ENCODE data around the gene RAD51B. TPM values are rescaled to one million over a fixed set of nuclear protein-coding genes. Genes with fewer than 3 reads are reported as not detected.

The RAD51B gene
- polyA plus RNA-seq, 1 donor (not counting 4 experiments of a cell fraction or from before 2014, with no cell fraction given): 13.3 TPM

DNA sequence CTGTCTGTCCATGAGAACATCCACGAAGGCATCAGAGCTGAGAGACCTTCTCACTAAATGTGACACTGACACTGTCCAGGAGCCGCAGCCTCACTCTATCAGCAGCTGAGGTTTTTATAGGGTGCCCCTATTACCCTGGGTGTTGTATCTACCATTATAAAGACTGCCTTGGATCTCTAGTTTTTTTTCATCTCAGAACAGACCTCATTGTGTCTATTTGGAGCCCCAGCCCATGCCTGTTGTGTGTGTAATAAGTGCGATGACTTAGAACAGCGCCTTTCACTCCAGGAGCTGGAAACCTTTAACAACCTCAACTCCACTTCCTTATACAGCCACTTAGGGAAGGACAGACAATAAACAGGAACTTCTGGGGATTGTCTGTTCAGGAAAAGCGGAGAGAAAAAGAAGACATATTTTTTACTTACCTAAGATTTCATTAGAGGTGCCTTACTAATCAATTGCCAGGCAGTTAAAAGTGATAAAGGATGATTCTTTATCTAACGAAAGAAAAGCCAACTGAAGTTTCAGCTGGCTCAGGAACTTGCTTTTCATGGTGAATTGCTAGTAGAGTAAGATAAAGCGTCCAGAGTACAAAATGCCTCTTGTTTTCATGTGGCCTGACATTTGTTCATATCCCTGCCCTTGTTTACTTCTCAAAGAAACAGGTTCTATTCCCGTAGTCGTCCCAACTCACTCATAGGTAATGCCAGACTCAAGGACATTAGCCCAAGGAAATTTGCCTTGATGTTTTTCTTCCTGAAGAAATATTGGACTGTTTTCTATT, 420.6 kb downstream of the RAD51B start:
- Histone ChIP-seq H4K20me1 (ENCODE audit: control insufficient read depth, extremely low read depth, insufficient read depth, low read length) (no peaks in the 10 kb centered on the region), H3K27me3 (ENCODE audit: control insufficient read depth, extremely low read depth, insufficient read depth, low read length) (no peaks in the 10 kb centered on the region), H3K4me3 (ENCODE audit: control insufficient read depth in 2 of 3, extremely low read depth in 1 of 3, insufficient read depth in 2 of 3, low read depth in 1 of 3, low read length in 3 of 3) (no peak overlapping the region), H3K27ac (ENCODE audit: control insufficient read depth, insufficient read depth, low read length) (no peak overlapping the region), H3K9me3 (ENCODE audit: control insufficient read depth, low read depth, low read length) (no peaks in the 10 kb centered on the region), H3K4me2 (ENCODE audit: control insufficient read depth, extremely low read depth, insufficient read depth, low read depth, low read length) (no peak overlapping the region), H3K9me1 (ENCODE audit: control insufficient read depth, extremely low read depth, insufficient read depth, low read length) (no peaks in the 10 kb centered on the region), H3K9ac (ENCODE audit: control insufficient read depth, extremely low read depth, insufficient read depth, low read length) (no peak overlapping the region), H2AFZ (ENCODE audit: control insufficient read depth, low read length) (no peak overlapping the region), H3K4me1 (ENCODE audit: control insufficient read depth, extremely low read depth, insufficient read depth, low read length) (peaks cover 6% of the 10 kb centered on the region), H3K36me3 (ENCODE audit: control insufficient read depth in 2 of 2, extremely low read depth in 1 of 2, insufficient read depth in 2 of 2, low read length in 2 of 2) (no peaks in the 10 kb centered on the region), H3K79me2 (ENCODE audit: control insufficient read depth, insufficient read depth, low read length) (no peaks in the 10 kb centered on the region)
- dilution Hi-C loops (cut with MboI; ENCODE audit: extremely low pct_ligation_motif_present, low sequenced_read_pairs): no loop called here
- FAIRE-seq (no peak), DNase-seq (ENCODE audit: low read depth, low spot score) (no peak)
- TF ChIP-seq EZH2 (IDR thresholded peaks at IDR 0.05; ENCODE audit: low read length): no peak
- no peak for TF ChIP-seq CTCF (optimal IDR thresholded peaks at IDR 0.05 in 1 of 3, IDR thresholded peaks at IDR 0.05 in 1 of 3, conservative IDR thresholded peaks at IDR 0.05 in 1 of 3; ENCODE audit: extremely low read depth in 1 of 3, insufficient read depth in 2 of 3, low read length in 3 of 3)

GRCh38 chr14:68241862-68242487, 422.4 kb downstream of the RAD51B start:
- Histone ChIP-seq H3K4me1 (ENCODE audit: control insufficient read depth, extremely low read depth, insufficient read depth, low read length) (peaks cover 21% of the 10 kb centered on the region), H2AFZ (ENCODE audit: control insufficient read depth, low read length) (no peak overlapping the region), H3K36me3 (ENCODE audit: control insufficient read depth in 2 of 2, extremely low read depth in 1 of 2, insufficient read depth in 2 of 2, low read length in 2 of 2) (no peaks in the 10 kb centered on the region), H4K20me1 (ENCODE audit: control insufficient read depth, extremely low read depth, insufficient read depth, low read length) (no peaks in the 10 kb centered on the region), H3K79me2 (ENCODE audit: control insufficient read depth, insufficient read depth, low read length) (no peaks in the 10 kb centered on the region), H3K27me3 (ENCODE audit: control insufficient read depth, extremely low read depth, insufficient read depth, low read length) (no peaks in the 10 kb centered on the region), H3K4me3 (ENCODE audit: control insufficient read depth in 2 of 3, extremely low read depth in 1 of 3, insufficient read depth in 2 of 3, low read depth in 1 of 3, low read length in 3 of 3) (no peak overlapping the region), H3K9ac (ENCODE audit: control insufficient read depth, extremely low read depth, insufficient read depth, low read length) (no peak overlapping the region), H3K9me1 (ENCODE audit: control insufficient read depth, extremely low read depth, insufficient read depth, low read length) (no peaks in the 10 kb centered on the region), H3K4me2 (ENCODE audit: control insufficient read depth, extremely low read depth, insufficient read depth, low read depth, low read length) (no peak overlapping the region), H3K27ac (ENCODE audit: control insufficient read depth, insufficient read depth, low read length) (no peak overlapping the region), H3K9me3 (ENCODE audit: control insufficient read depth, low read depth, low read length) (no peaks in the 10 kb centered on the region)
- dilution Hi-C loops (cut with MboI; ENCODE audit: extremely low pct_ligation_motif_present, low sequenced_read_pairs): no loop called here
- no peak for TF ChIP-seq EZH2 (IDR thresholded peaks at IDR 0.05; ENCODE audit: low read length)
- TF ChIP-seq CTCF (optimal IDR thresholded peaks at IDR 0.05 in 1 of 3, IDR thresholded peaks at IDR 0.05 in 1 of 3, conservative IDR thresholded peaks at IDR 0.05 in 1 of 3; ENCODE audit: extremely low read depth in 1 of 3, insufficient read depth in 2 of 3, low read length in 3 of 3): no peak
- no peak for FAIRE-seq
- DNase-seq (ENCODE audit: low read depth, low spot score): no peak

Data from keratinocyte (primary cell).